Hepatocyte (in vitro differentiated cells): ENCODE results near the gene AOPEP. TPM values are rescaled to one million over a fixed set of nuclear protein-coding genes. Genes with fewer than 3 reads are reported as not detected.
A peak's percentile ranks its signal among the peaks of the same experiment; 100 is the strongest.

Source experiments
- DNase-seq: peaks from one replicate; pipeline ENCODE4 v3.0.0-alpha.2; 2016; ENCODE audit warnings: low spot score
- H2AFZ ChIP-seq: fragments of 200-600 bp; sonication (generic); 2 replicates; pipeline ENCODE4 v1.6.0; 2016; ENCODE audit warnings: antibody characterized with exemption, mild to moderate bottlenecking
- H3K27ac ChIP-seq: fragments of 200-600 bp; sonication (generic); 2 replicates; pipeline ENCODE4 v1.5.1; 2016; ENCODE audit warnings: mild to moderate bottlenecking
- H3K27me3 ChIP-seq: fragments of 200-600 bp; sonication (generic); 2 replicates; pipeline ENCODE4 v1.6.1; 2016
- H3K36me3 ChIP-seq: fragments of 200-600 bp; sonication (generic); replicated peaks from 2 replicates; pipeline ENCODE4 v1.5.1; 2016; ENCODE audit warnings: low read depth; ENCODE audit not compliant: insufficient read depth
- H3K4me1 ChIP-seq: fragments of 200-600 bp; sonication (generic); 2 replicates; pipeline ENCODE4 v1.5.1; 2016; ENCODE audit warnings: mild to moderate bottlenecking, moderate library complexity; ENCODE audit not compliant: insufficient read depth
- H3K4me2 ChIP-seq: fragments of 200-600 bp; sonication (generic); 2 replicates; pipeline ENCODE4 v1.6.0; 2016
- H3K4me3 ChIP-seq: fragments of 200-600 bp; sonication (generic); 2 replicates; pipeline ENCODE4 v1.5.1; 2016; ENCODE audit warnings: mild to moderate bottlenecking
- H3K79me2 ChIP-seq: fragments of 200-600 bp; sonication (generic); 2 replicates; pipeline ENCODE4 v1.6.0; 2017; ENCODE audit warnings: mild to moderate bottlenecking
- H3K9me2 ChIP-seq: fragments of 200-600 bp; sonication (generic); replicated peaks from 2 replicates; pipeline ENCODE4 v1.6.0; 2017; ENCODE audit warnings: mild to moderate bottlenecking; ENCODE audit not compliant: insufficient read depth
- H3K9me3 ChIP-seq: fragments of 200-600 bp; sonication (generic); 2 replicates; pipeline ENCODE4 v1.5.1; 2016; ENCODE audit warnings: low read depth, mild to moderate bottlenecking
- H4K20me1 ChIP-seq: fragments of 200-600 bp; sonication (generic); 2 replicates; pipeline ENCODE4 v1.6.0; 2016; ENCODE audit warnings: mild to moderate bottlenecking; ENCODE audit not compliant: insufficient read depth, poor library complexity, severe bottlenecking
- CTCF ChIP-seq: fragments of 200-600 bp; sonication (generic); IDR thresholded peaks from 2 replicates; pipeline ENCODE4 v1.5.1; 2016; ENCODE audit warnings: antibody characterized with exemption, mild to moderate bottlenecking; ENCODE audit not compliant: poor library complexity
- EZH2 ChIP-seq: fragments of 200-600 bp; sonication (generic); IDR thresholded peaks from 2 replicates; pipeline ENCODE4 v1.6.1; 2016; ENCODE audit warnings: antibody characterized with exemption, mild to moderate bottlenecking, borderline replicate concordance
- EZH2phosphoT487 ChIP-seq: fragments of 200-600 bp; sonication (generic); IDR thresholded peaks from one replicate; pipeline ENCODE4 v1.6.1; 2018; ENCODE audit warnings: antibody characterized with exemption, mild to moderate bottlenecking, low read depth, moderate library complexity; ENCODE audit not compliant: unreplicated experiment, severe bottlenecking
- WGBS: methylation state at CpG from one replicate; pipeline ENCODE4 v1.1.6; 2016; ENCODE audit warnings: low lambda C conversion rate; ENCODE audit errors: missing lambda C conversion rate; 5-methylcytosine and 5-hydroxymethylcytosine counted together
- polyA plus RNA-seq: library from polyadenylated mRNA; unstranded; fragments of >200 nt; fragmentation: Nextera tagmentation; extraction: Ambion mirVana; gene quantifications from 2 replicates; pipeline ENCODE4 v1.2.1, GENCODE V29; 2016
- total RNA-seq: library from RNA; depleted of rRNA; stranded (reverse); fragments of >200 nt; gene quantifications from 2 replicates; pipeline ENCODE4 v1.2.3, GENCODE V29; 2014

Gene AOPEP
- total and polyA plus RNA-seq, 2 experiments from 2014 or later, result 82.8 to 101 TPM

GRCh38 chr9:94767331-94768072, 41.0 kb downstream of the AOPEP start:
- no peaks in the 10 kb centered on the region for H3K27me3 ChIP-seq
- no peak overlapping the region for H3K4me3 ChIP-seq
- no peaks in the 10 kb centered on the region for H3K9me2 ChIP-seq
- H3K9me3 ChIP-seq, result no peaks in the 10 kb centered on the region
- no peak for DNase-seq
- no peak overlapping the region for H3K27ac ChIP-seq
- H3K36me3 ChIP-seq, result no peaks in the 10 kb centered on the region
- H2AFZ ChIP-seq, result no peak overlapping the region
- H3K79me2 ChIP-seq, result peaks cover 76% of the 10 kb centered on the region
- H3K4me1 ChIP-seq, result peaks cover 14% of the 10 kb centered on the region
- no peak overlapping the region for H3K4me2 ChIP-seq
- H4K20me1 ChIP-seq, result no peaks in the 10 kb centered on the region
- 83% methylated on average over 9 of the region's 9 CpGs for WGBS
- TF ChIP-seq EZH2phosphoT487 (no peak), EZH2 (no peak), CTCF (no peak)

GRCh38 chr9:94768766-94769165, 42.3 kb downstream of the AOPEP start:
- H3K4me3 ChIP-seq, result no peak overlapping the region
- peaks cover 14% of the 10 kb centered on the region for H3K4me1 ChIP-seq
- no peak for TF ChIP-seq EZH2phosphoT487
- TF ChIP-seq CTCF, result no peak
- TF ChIP-seq EZH2, result no peak
- H2AFZ ChIP-seq, result no peak overlapping the region
- 62% methylated on average over 3 of the region's 3 CpGs for WGBS
- H3K9me2 ChIP-seq, result no peaks in the 10 kb centered on the region
- no peaks in the 10 kb centered on the region for H3K36me3 ChIP-seq
- H3K79me2 ChIP-seq, result peaks cover 68% of the 10 kb centered on the region
- no peak overlapping the region for H3K27ac ChIP-seq
- no peak for DNase-seq
- H3K9me3 ChIP-seq, result no peaks in the 10 kb centered on the region
- no peaks in the 10 kb centered on the region for H3K27me3 ChIP-seq
- H4K20me1 ChIP-seq, result no peaks in the 10 kb centered on the region
- H3K4me2 ChIP-seq, result no peak overlapping the region

GRCh38 chr9:94770334-94770733, 43.8 kb downstream of the AOPEP start:
- DNase-seq, result no peak
- H3K4me1 ChIP-seq, result peaks cover 14% of the 10 kb centered on the region
- TF ChIP-seq EZH2 (no peak), EZH2phosphoT487 (no peak), CTCF (no peak)
- H3K27ac ChIP-seq, result no peak overlapping the region
- WGBS, result 81% methylated on average over 6 of the region's 6 CpGs
- no peak overlapping the region for H2AFZ ChIP-seq
- no peaks in the 10 kb centered on the region for H3K27me3 ChIP-seq
- H3K9me2 ChIP-seq, result no peaks in the 10 kb centered on the region
- peak overlapping the region; percentile 25 for H3K4me2 ChIP-seq
- no peaks in the 10 kb centered on the region for H3K36me3 ChIP-seq
- no peaks in the 10 kb centered on the region for H4K20me1 ChIP-seq
- peaks cover 57% of the 10 kb centered on the region for H3K79me2 ChIP-seq
- no peaks in the 10 kb centered on the region for H3K9me3 ChIP-seq
- H3K4me3 ChIP-seq, result no peak overlapping the region
